ES-I3 (cell line): ENCODE measurements around the gene PRKAG2.

ENCODE experiments used
- H3K36me3 ChIP-seq: 2 replicates; pipeline ENCODE4 v1.6.1; 2013; ENCODE audit warnings: mild to moderate bottlenecking, low read length, control low read depth, moderate library complexity; ENCODE audit not compliant: insufficient read depth
- H3K4me1 ChIP-seq: 2 replicates; pipeline ENCODE4 v1.6.1; 2013; ENCODE audit warnings: mild to moderate bottlenecking, control low read depth, low read length; ENCODE audit not compliant: insufficient read depth
- H3K9ac ChIP-seq: 2 replicates; pipeline ENCODE4 v1.6.1; 2013; ENCODE audit warnings: low read depth, mild to moderate bottlenecking, low read length, moderate library complexity
- H3K9me3 ChIP-seq: 2 replicates; pipeline ENCODE4 v1.6.1; 2013; ENCODE audit warnings: mild to moderate bottlenecking, low read length, moderate library complexity; ENCODE audit not compliant: control insufficient read depth, insufficient read depth

The PRKAG2 gene

GRCh38 chr7:151647874-151648273 lies 229.0 kb downstream of the PRKAG2 start:
- H3K36me3 ChIP-seq: no peaks in the 10 kb centered on the region
- no peaks in the 10 kb centered on the region for H3K4me1 ChIP-seq
- H3K9ac ChIP-seq: no peak overlapping the region
- peaks cover 11% of the 10 kb centered on the region for H3K9me3 ChIP-seq

- Histone ChIP-seq H3K9me3 (peaks cover 11% of the 10 kb centered on the region), H3K9ac (no peak overlapping the region), H3K36me3 (no peaks in the 10 kb centered on the region), H3K4me1 (no peaks in the 10 kb centered on the region)
Measured at GRCh38 chr7:151647006-151647405, 229.9 kb downstream of the PRKAG2 start.

GRCh38 chr7:151645311-151645710 lies 231.6 kb downstream of the PRKAG2 start:
- Histone ChIP-seq H3K36me3 (no peaks in the 10 kb centered on the region), H3K9me3 (peaks cover 11% of the 10 kb centered on the region), H3K4me1 (peaks cover 3% of the 10 kb centered on the region; the same call in 1 of the 2 replicates), H3K9ac (no peak overlapping the region)

- peaks cover 3% of the 10 kb centered on the region; the same call in 1 of the 2 replicates for H3K4me1 ChIP-seq
- H3K36me3 ChIP-seq: no peaks in the 10 kb centered on the region
- no peak overlapping the region for H3K9ac ChIP-seq
- H3K9me3 ChIP-seq: peaks cover 11% of the 10 kb centered on the region
Measured at GRCh38 chr7:151644554-151644953, 232.4 kb downstream of the PRKAG2 start.

- peaks cover 11% of the 10 kb centered on the region for H3K9me3 ChIP-seq
- H3K4me1 ChIP-seq: peaks cover 5% of the 10 kb centered on the region; the same call in 1 of the 2 replicates
- no peak overlapping the region for H3K9ac ChIP-seq
- H3K36me3 ChIP-seq: no peaks in the 10 kb centered on the region
Measured at GRCh38 chr7:151642746-151643145, 234.2 kb downstream of the PRKAG2 start.

GRCh38 chr7:151641587-151641986 lies 235.3 kb downstream of the PRKAG2 start:
- Histone ChIP-seq H3K9me3 (peaks cover 11% of the 10 kb centered on the region), H3K36me3 (no peaks in the 10 kb centered on the region), H3K9ac (no peak overlapping the region), H3K4me1 (peaks cover 6% of the 10 kb centered on the region; the same call in 1 of the 2 replicates)

- no peak overlapping the region for H3K9ac ChIP-seq
- H3K4me1 ChIP-seq: peaks cover 6% of the 10 kb centered on the region; the same call in 1 of the 2 replicates
- no peaks in the 10 kb centered on the region for H3K36me3 ChIP-seq
- H3K9me3 ChIP-seq: peaks cover 3% of the 10 kb centered on the region; the same call in 1 of the 2 replicates
Measured at GRCh38 chr7:151637781-151638261, 239.1 kb downstream of the PRKAG2 start.

GRCh38 chr7:151634643-151635042 lies 242.3 kb downstream of the PRKAG2 start:
- Histone ChIP-seq H3K4me1 (peaks cover 10% of the 10 kb centered on the region), H3K9me3 (peaks cover 3% of the 10 kb centered on the region; the same call in 1 of the 2 replicates), H3K9ac (no peak overlapping the region), H3K36me3 (no peaks in the 10 kb centered on the region)

GRCh38 chr7:151633516-151633812 lies 243.5 kb downstream of the PRKAG2 start:
- Histone ChIP-seq H3K4me1 (peaks cover 22% of the 10 kb centered on the region), H3K9ac (no peak overlapping the region), H3K36me3 (no peaks in the 10 kb centered on the region), H3K9me3 (peaks cover 3% of the 10 kb centered on the region; the same call in 1 of the 2 replicates)

GRCh38 chr7:151632750-151633515 lies 244.0 kb downstream of the PRKAG2 start:
- no peaks in the 10 kb centered on the region for H3K36me3 ChIP-seq
- peak overlapping the region; percentile 98; the same call in 1 of the 2 replicates for H3K9ac ChIP-seq
- H3K9me3 ChIP-seq: peaks cover 3% of the 10 kb centered on the region; the same call in 1 of the 2 replicates
- peaks cover 26% of the 10 kb centered on the region for H3K4me1 ChIP-seq

GRCh38 chr7:151631953-151632749 lies 244.8 kb downstream of the PRKAG2 start:
- Histone ChIP-seq H3K9me3 (peaks cover 3% of the 10 kb centered on the region; the same call in 1 of the 2 replicates), H3K36me3 (no peaks in the 10 kb centered on the region), H3K4me1 (peaks cover 27% of the 10 kb centered on the region), H3K9ac (peak overlapping the region; percentile 98)

- Histone ChIP-seq H3K4me1 (peaks cover 33% of the 10 kb centered on the region), H3K36me3 (no peaks in the 10 kb centered on the region), H3K9me3 (peaks cover 3% of the 10 kb centered on the region; the same call in 1 of the 2 replicates), H3K9ac (peak overlapping the region; percentile 98)
Measured at GRCh38 chr7:151631570-151631952, 245.4 kb downstream of the PRKAG2 start.

- Histone ChIP-seq H3K4me1 (peaks cover 33% of the 10 kb centered on the region), H3K9me3 (peaks cover 3% of the 10 kb centered on the region; the same call in 1 of the 2 replicates), H3K9ac (peak overlapping the region; percentile 98), H3K36me3 (no peaks in the 10 kb centered on the region)
Measured at GRCh38 chr7:151630851-151631569, 245.9 kb downstream of the PRKAG2 start.

GRCh38 chr7:151630358-151630757 lies 246.6 kb downstream of the PRKAG2 start:
- Histone ChIP-seq H3K4me1 (peaks cover 39% of the 10 kb centered on the region), H3K9me3 (peaks cover 3% of the 10 kb centered on the region; the same call in 1 of the 2 replicates), H3K9ac (peak overlapping the region; percentile 98; the same call in 1 of the 2 replicates), H3K36me3 (no peaks in the 10 kb centered on the region)
